Subcutaneous abdominal adipose tissue (tissue), 5 donors: ENCODE data around the gene TTLL5.
A peak's percentile ranks its signal among the peaks of the same experiment; 100 is the strongest.

Experiments
- H3K27ac ChIP-seq: one replicate; pipeline ENCODE4 v1.7.0; 2013; ENCODE audit warnings: low read depth, mild to moderate bottlenecking, inconsistent platforms, low read length, moderate library complexity
- H3K27me3 ChIP-seq, 5 donors: one replicate each; pipeline ENCODE4 v1.7.0; 2013; ENCODE audit warnings: low read length in 5 of 5, inconsistent platforms in 1 of 5; ENCODE audit not compliant: control insufficient read depth in 5 of 5, insufficient read depth in 4 of 5
- H3K36me3 ChIP-seq, 5 donors: one replicate each; pipeline ENCODE4 v1.7.0; 2013; ENCODE audit warnings: low read length in 5 of 5; ENCODE audit not compliant: control insufficient read depth in 5 of 5, insufficient read depth in 5 of 5
- H3K4me1 ChIP-seq, 5 donors: one replicate each; pipeline ENCODE4 v1.7.0; 2013; ENCODE audit warnings: low read length in 5 of 5, mild to moderate bottlenecking in 3 of 5, moderate library complexity in 1 of 5; ENCODE audit not compliant: control insufficient read depth in 5 of 5, insufficient read depth in 5 of 5
- H3K4me3 ChIP-seq, 5 donors: one replicate each; pipeline ENCODE4 v1.7.0; 2013; ENCODE audit warnings: low read length in 5 of 5, low read depth in 1 of 5
- H3K9ac ChIP-seq, 5 donors: one replicate each; pipeline ENCODE4 v1.7.0; 2013; ENCODE audit warnings: low read length in 5 of 5, mild to moderate bottlenecking in 4 of 5, moderate library complexity in 3 of 5
- H3K9me3 ChIP-seq, 5 donors: one replicate each; pipeline ENCODE4 v1.7.0; 2013; ENCODE audit warnings: low read length in 5 of 5; ENCODE audit not compliant: control insufficient read depth in 5 of 5
- donor health status: healthy.
- donor health status: healthy.
- donor health status: healthy.
- donor health status: healthy.
- donor health status: healthy.

TTLL5 gene

GRCh38 chr14:75628816-75629215 is 32.2 kb upstream of the TTLL5 start:
- H3K4me1 ChIP-seq, result no peaks in the 10 kb centered on the region
- H3K9me3 ChIP-seq, result no peaks in the 10 kb centered on the region
- H3K27me3 ChIP-seq, result no peaks in the 10 kb centered on the region
- no peak overlapping the region for H3K4me3 ChIP-seq
- no peaks in the 10 kb centered on the region for H3K36me3 ChIP-seq
- no peak overlapping the region for H3K9ac ChIP-seq
- H3K27ac ChIP-seq, result no peak overlapping the region

GRCh38 chr14:75630695-75631452 is 30.2 kb upstream of the TTLL5 start:
- H3K27ac ChIP-seq, result no peak overlapping the region
- no peak overlapping the region for H3K9ac ChIP-seq
- H3K27me3 ChIP-seq, result no peaks in the 10 kb centered on the region
- no peaks in the 10 kb centered on the region for H3K9me3 ChIP-seq
- H3K4me1 ChIP-seq, result no peaks in the 10 kb centered on the region
- no peaks in the 10 kb centered on the region for H3K36me3 ChIP-seq
- no peak overlapping the region for H3K4me3 ChIP-seq

- no peaks in the 10 kb centered on the region for H3K27me3 ChIP-seq
Measured at GRCh38 chr14:75631453-75631831, 29.6 kb upstream of the TTLL5 start.

GRCh38 chr14:75634848-75635247 is 26.2 kb upstream of the TTLL5 start:
- no peaks in the 10 kb centered on the region for H3K9me3 ChIP-seq
- H3K27me3 ChIP-seq, result no peaks in the 10 kb centered on the region
- H3K4me3 ChIP-seq, result no peak overlapping the region
- H3K4me1 ChIP-seq, result no peaks in the 10 kb centered on the region
- H3K9ac ChIP-seq, result no peak overlapping the region
- H3K27ac ChIP-seq, result no peak overlapping the region
- peaks cover 0 to 2% (median 0%) of the 10 kb centered on the region in 5 donors for H3K36me3 ChIP-seq

More at GRCh38 chr14:75631453-75631831, 29.6 kb upstream of the TTLL5 start:
- no peak overlapping the region for H3K9ac ChIP-seq
- no peaks in the 10 kb centered on the region for H3K4me1 ChIP-seq
- H3K36me3 ChIP-seq, result no peaks in the 10 kb centered on the region
- no peak overlapping the region for H3K4me3 ChIP-seq
- no peaks in the 10 kb centered on the region for H3K9me3 ChIP-seq
- no peak overlapping the region for H3K27ac ChIP-seq

- no peak overlapping the region for H3K9ac ChIP-seq
- H3K4me1 ChIP-seq, result no peaks in the 10 kb centered on the region
- no peaks in the 10 kb centered on the region for H3K9me3 ChIP-seq
- H3K36me3 ChIP-seq, result peaks cover 0 to 10% (median 0%) of the 10 kb centered on the region in 5 donors
- H3K27ac ChIP-seq, result no peak overlapping the region
- no peaks in the 10 kb centered on the region for H3K27me3 ChIP-seq
- H3K4me3 ChIP-seq, result no peak overlapping the region
Measured at GRCh38 chr14:75636100-75636692, 24.9 kb upstream of the TTLL5 start.

GRCh38 chr14:75640876-75641275 is 20.2 kb upstream of the TTLL5 start:
- H3K36me3 ChIP-seq, result peaks cover 0 to 22% (median 3%) of the 10 kb centered on the region in 5 donors
- H3K4me1 ChIP-seq, result no peaks in the 10 kb centered on the region
- no peak overlapping the region for H3K27ac ChIP-seq
- no peaks in the 10 kb centered on the region for H3K9me3 ChIP-seq
- no peaks in the 10 kb centered on the region for H3K27me3 ChIP-seq
- no peak overlapping the region for H3K4me3 ChIP-seq
- no peak overlapping the region for H3K9ac ChIP-seq

GRCh38 chr14:75643985-75644384 is 17.1 kb upstream of the TTLL5 start:
- H3K27me3 ChIP-seq, result no peaks in the 10 kb centered on the region
- no peaks in the 10 kb centered on the region for H3K9me3 ChIP-seq
- no peak overlapping the region for H3K27ac ChIP-seq
- H3K4me1 ChIP-seq, result peaks cover 2 to 22% (median 13%) of the 10 kb centered on the region in 5 donors
- H3K9ac ChIP-seq, result no peak overlapping the region
- H3K4me3 ChIP-seq, result no peak overlapping the region
- H3K36me3 ChIP-seq, result peaks cover 0 to 37% (median 6%) of the 10 kb centered on the region in 5 donors

GRCh38 chr14:75645056-75645455 is 16.0 kb upstream of the TTLL5 start:
- Histone ChIP-seq H3K9ac (no peak overlapping the region), H3K27me3 (no peaks in the 10 kb centered on the region), H3K4me1 (peaks cover 2 to 22% (median 13%) of the 10 kb centered on the region in 5 donors), H3K36me3 (peaks cover 6 to 47% (median 17%) of the 10 kb centered on the region in 5 donors), H3K27ac (no peak overlapping the region), H3K4me3 (no peak overlapping the region), H3K9me3 (no peaks in the 10 kb centered on the region)

- peak overlapping the region; percentile 7 for H3K27ac ChIP-seq
Measured at GRCh38 chr14:75646762-75647161, 14.3 kb upstream of the TTLL5 start.

GRCh38 chr14:75647640-75648039 is 13.4 kb upstream of the TTLL5 start:
- Histone ChIP-seq H3K9ac (no peak overlapping the region), H3K27ac (no peak overlapping the region), H3K4me1 (peaks cover 2 to 22% (median 13%) of the 10 kb centered on the region in 5 donors)

More at GRCh38 chr14:75646762-75647161, 14.3 kb upstream of the TTLL5 start:
- H3K9me3 ChIP-seq, result no peaks in the 10 kb centered on the region
- peaks cover 7 to 51% (median 34%) of the 10 kb centered on the region in 5 donors for H3K36me3 ChIP-seq
- no peak overlapping the region for H3K4me3 ChIP-seq
- H3K4me1 ChIP-seq, result peaks cover 2 to 22% (median 13%) of the 10 kb centered on the region in 5 donors
- no peak overlapping the region for H3K9ac ChIP-seq
- no peaks in the 10 kb centered on the region for H3K27me3 ChIP-seq

More at GRCh38 chr14:75647640-75648039, 13.4 kb upstream of the TTLL5 start:
- H3K9me3 ChIP-seq, result no peaks in the 10 kb centered on the region
- no peak overlapping the region for H3K4me3 ChIP-seq
- H3K27me3 ChIP-seq, result no peaks in the 10 kb centered on the region
- peaks cover 9 to 54% (median 35%) of the 10 kb centered on the region in 5 donors for H3K36me3 ChIP-seq
